K562 (cell line): ENCODE measurements around the gene POU2F1. TPM values are rescaled to one million over a fixed set of nuclear protein-coding genes. Genes with fewer than 3 reads are reported as not detected.

Experiments used
- ATAC-seq: fragments of 200-7000 bp; cut with Tn5 transposase; 3 replicates; pipeline ENCODE4 v1.9.1; 2020; ENCODE audit warnings: moderate library complexity
- BruUV-seq: library from RNA; stranded (reverse); fragments of 400-500 nt; replicated peaks from 2 replicates; lab custom pipeline; 2021; lab: Mats Ljungman, UMichigan
- CTCF ChIA-PET: fragments of 300-600 bp; formaldehyde crosslinking; extraction: SDS; loops from one replicate; lab custom pipeline; 2021; ENCODE audit warnings: low intra/inter-chr PET ratio; lab: Yijun Ruan, JAX
- POLR2A ChIA-PET: fragments of 300-600, 350-650 bp; sonication (Branson Sonifier 250); formaldehyde crosslinking; extraction: SDS; loops from one replicate; lab custom pipeline; 2021; ENCODE audit warnings: antibody characterized with exemption, inconsistent platforms; lab: Yijun Ruan, JAX
- DNase-seq, 4 experiments: peaks; one replicate each; pipeline versions ENCODE4 v3.0.0 to v3.0.0-alpha.2; 2011 to 2018; ENCODE audit warnings: low spot score in 3 of 4, mixed read lengths in 3 of 4; ENCODE audit errors: extremely low read depth in 1 of 4
- FAIRE-seq: peaks from 2 replicates; lab custom pipeline; 2011; peaks lifted over from hg19 to GRCh38; lab: Jason Lieb, UNC
- H2AFZ ChIP-seq: 2 replicates; pipeline ENCODE4 v1.6.0; 2011; ENCODE audit warnings: low read depth, low read length, control low read depth, inconsistent platforms
- H3K27ac ChIP-seq: fragments of 200-600 bp; 3 replicates; pipeline ENCODE4 v1.8.0; 2011; ENCODE audit warnings: low read depth, mild to moderate bottlenecking, control low read depth, inconsistent platforms, low read length, moderate library complexity, mixed read lengths; ENCODE audit errors: extremely low read depth
- H3K27me3 ChIP-seq, 2 experiments: fragments of 300-600 bp in 1 of 2; 2 replicates in 1 of 2; 3 replicates in 1 of 2; pipeline versions ENCODE4 v1.6.0 to v1.8.0; 2011; ENCODE audit warnings: inconsistent platforms in 2 of 2, low read length in 2 of 2, mild to moderate bottlenecking in 1 of 2, mixed read lengths in 1 of 2, moderate library complexity in 1 of 2; ENCODE audit not compliant: control insufficient read depth in 2 of 2, insufficient read depth in 2 of 2
- H3K36me3 ChIP-seq: fragments of 300-600 bp; 3 replicates; pipeline ENCODE4 v1.8.0; 2011; ENCODE audit warnings: mild to moderate bottlenecking, low read length, inconsistent platforms; ENCODE audit not compliant: control insufficient read depth, insufficient read depth
- H3K4me1 ChIP-seq, 2 experiments: fragments of 200-600 bp in 1 of 2; replicated peaks in 1 of 2; 2 replicates in 1 of 2; 3 replicates in 1 of 2; pipeline versions ENCODE4 v1.5.1 to v1.8.0; 2011; ENCODE audit warnings: inconsistent platforms in 2 of 2, low read length in 2 of 2, mild to moderate bottlenecking in 1 of 2, mixed read lengths in 1 of 2, moderate library complexity in 1 of 2; ENCODE audit not compliant: control insufficient read depth in 2 of 2, insufficient read depth in 2 of 2
- H3K4me2 ChIP-seq: 2 replicates; pipeline ENCODE4 v1.6.1; 2011; ENCODE audit warnings: low read length, control low read depth, inconsistent platforms, mixed read lengths; ENCODE audit not compliant: insufficient read depth
- H3K4me3 ChIP-seq: fragments of 200-600 bp; sonication (generic), shearing (Covaris generic); 2 replicates; pipeline ENCODE4 v1.5.1; 2016; ENCODE audit warnings: control low read depth, inconsistent platforms
- H3K79me2 ChIP-seq: fragments of 200-600 bp; 3 replicates; pipeline ENCODE4 v1.8.0; 2011; ENCODE audit warnings: low read length, inconsistent platforms; ENCODE audit not compliant: control insufficient read depth, insufficient read depth
- H3K9ac ChIP-seq, 2 experiments: 2 replicates each; pipeline versions ENCODE4 v1.6.0 to v1.6.1; 2011; ENCODE audit warnings: low read depth in 2 of 2, low read length in 2 of 2, control low read depth in 1 of 2, inconsistent platforms in 1 of 2, mild to moderate bottlenecking in 1 of 2, mixed read lengths in 1 of 2; ENCODE audit not compliant: insufficient read depth in 1 of 2
- H3K9me1 ChIP-seq: one replicate; pipeline ENCODE4 v1.6.0; 2011; ENCODE audit warnings: inconsistent platforms, mild to moderate bottlenecking, low read length, moderate library complexity; ENCODE audit not compliant: control insufficient read depth, insufficient read depth
- H3K9me3 ChIP-seq: replicated peaks from 2 replicates; pipeline ENCODE4 v1.5.1; 2011; ENCODE audit warnings: low read depth, low read length, inconsistent platforms; ENCODE audit not compliant: control insufficient read depth, insufficient read depth
- H4K20me1 ChIP-seq: replicated peaks from 2 replicates; pipeline ENCODE4 v1.6.1; 2011; ENCODE audit warnings: low read length, inconsistent platforms, mixed read lengths; ENCODE audit not compliant: control insufficient read depth, insufficient read depth
- ARID2 ChIP-seq: fragments of 450-650 bp; IDR thresholded peaks from 2 replicates; pipeline ENCODE4 v1.6.1; 2017; ENCODE audit warnings: antibody characterized with exemption, mild to moderate bottlenecking
- CHCHD3 ChIP-seq: fragments of 250-450 bp; sonication (Bioruptor Pico); IDR thresholded peaks from 2 replicates; pipeline ENCODE4 v2.1.2; 2022; ENCODE audit warnings: mild to moderate bottlenecking
- E2F8 ChIP-seq: fragments of 450-650 bp; IDR thresholded peaks from 2 replicates; pipeline ENCODE4 v1.7.1; 2018; ENCODE audit warnings: mild to moderate bottlenecking, low read depth; ENCODE audit not compliant: partially characterized antibody
- FOXK2 ChIP-seq, 2 experiments: fragments of 450-650 bp; IDR thresholded peaks in 1 of 2; conservative IDR thresholded peaks in 1 of 2; 2 replicates each; pipeline ENCODE4 v1.6.1; 2016; ENCODE audit warnings: low read depth in 2 of 2, mild to moderate bottlenecking in 1 of 2
- HMBOX1 ChIP-seq: sonication (generic); IDR thresholded peaks from 2 replicates; pipeline ENCODE4 v1.6.1; 2016
- JUND ChIP-seq, 2 experiments: IDR thresholded peaks; 2 replicates in 1 of 2; 3 replicates in 1 of 2; pipeline ENCODE4 v1.6.1; 2011; ENCODE audit warnings: borderline replicate concordance in 2 of 2, low read depth in 2 of 2, low read length in 2 of 2, improper control_type of control experiment in 1 of 2, missing biosample characterization in 1 of 2, missing genetic modification characterization in 1 of 2, missing genetic modification reagents in 1 of 2
- LEF1 ChIP-seq: fragments of 450-650 bp; IDR thresholded peaks from 2 replicates; pipeline ENCODE4 v1.6.1; 2016; ENCODE audit warnings: mild to moderate bottlenecking
- PHF21A ChIP-seq: fragments of 450-650 bp; IDR thresholded peaks from 2 replicates; pipeline ENCODE4 v1.6.1; 2017; ENCODE audit warnings: low read depth, borderline replicate concordance
- RB1 ChIP-seq: fragments of 450-650 bp; IDR thresholded peaks from 2 replicates; pipeline ENCODE4 v1.6.1; 2017; ENCODE audit warnings: low read depth, mild to moderate bottlenecking
- RCOR1 ChIP-seq, 2 experiments: IDR thresholded peaks; 2 replicates each; pipeline ENCODE4 v1.6.1; 2012; ENCODE audit warnings: low read depth in 2 of 2, low read length in 2 of 2, borderline replicate concordance in 1 of 2, improper control_type of control experiment in 1 of 2
- ZNF143 ChIP-seq: sonication (generic); formaldehyde crosslinking; IDR thresholded peaks from 2 replicates; pipeline ENCODE4 v1.9.0; 2022; ENCODE audit warnings: mild to moderate bottlenecking, missing genetic modification reagents
- WGBS: fragments of 100-300 bp; shearing (Covaris generic); methylation state at CpG from one replicate; pipeline ENCODE4 v1.1.6; 2016; ENCODE audit warnings: low coverage, mixed read lengths; ENCODE audit not compliant: insufficient coverage; ENCODE audit errors: missing lambda C conversion rate; 5-methylcytosine and 5-hydroxymethylcytosine counted together
- in situ Hi-C: fragments of 300-500 bp; cut with MboI; formaldehyde crosslinking; loops from 4 replicates; pipeline ENCODE4 v1.15.0; 2018; ENCODE audit warnings: inconsistent platforms, mixed read lengths
- intact Hi-C: fragments of 100-400 bp; cut with micrococcal nuclease; formaldehyde crosslinking; loops from 2 replicates; pipeline ENCODE4 v1.14.2; 2022
- polyA plus RNA-seq, 8 experiments: library from polyadenylated mRNA; depleted of rRNA in 4 of 8; stranded (reverse) in 5 of 8; unstranded in 3 of 8; fragments of >200 nt; fragmentation: Nextera tagmentation in 2 of 8; fragmentation: Illumina TruSeq in 1 of 8; extraction: Ambion mirVana in 2 of 8; extraction: Trizol in 1 of 8; gene quantifications; 2 replicates each; pipeline versions ENCODE4 v1.2.1 to v1.2.3, GENCODE V29; 2011 to 2014; ENCODE audit warnings: inconsistent platforms in 1 of 8, missing spikeins in 1 of 8
- total RNA-seq, 7 experiments: library from RNA; depleted of rRNA in 6 of 7; stranded (reverse); fragments of >200 nt in 6 of 7; fragmentation: Illumina TruSeq in 2 of 7; extraction: Trizol in 2 of 7; gene quantifications; 2 replicates each; pipeline versions ENCODE4 v1.2.1 to v1.2.3, GENCODE V29; 2011 to 2021; ENCODE audit warnings: low replicate concordance in 1 of 7

POU2F1 gene
- total and polyA plus RNA-seq, 9 of the 15 experiments (the other 6 are each of a cell fraction or from before 2014, with no cell fraction given) = 2.6 to 22.3 (median 8.8) TPM

- peaks cover 45% of the 10 kb centered on the region for H3K36me3 ChIP-seq
- ChIA-PET CTCF (interaction anchor here (0.6 to 2.4 kb wide), 7 partner anchors 9 to 287 kb away, joined by 3 to 19 read pairs (median 8); no protein-coding TSS in a partner anchor), POLR2A (interaction anchor here (1.0 kb wide), 1 partner anchor 9 kb away, joined by 3 read pairs; no protein-coding TSS in a partner anchor)
- peak; percentile 38 to 78 (median 58) for DNase-seq
- no peaks in the 10 kb centered on the region for H3K27me3 ChIP-seq
- H3K9me3 ChIP-seq = no peaks in the 10 kb centered on the region
- in situ Hi-C loops = no loop called here
- no peak overlapping the region for H2AFZ ChIP-seq
- no peaks in the 10 kb centered on the region for H3K79me2 ChIP-seq
- peak; percentile 92 for FAIRE-seq
- peak; percentile 99 for ATAC-seq
- intact Hi-C loops = loop anchor here (1.0 to 5.0 kb wide), 6 partner anchors 41 to 335 kb away; no protein-coding TSS in a partner anchor
- no peaks in the 10 kb centered on the region for H3K4me1 ChIP-seq
- H3K9me1 ChIP-seq = no peaks in the 10 kb centered on the region
- WGBS = 28% methylated on average over 8 of the region's 8 CpGs
- H4K20me1 ChIP-seq = no peaks in the 10 kb centered on the region
- no peak overlapping the region for H3K4me2 ChIP-seq
- H3K4me3 ChIP-seq = no peak overlapping the region
- no peak overlapping the region for H3K9ac ChIP-seq
- H3K27ac ChIP-seq = no peak overlapping the region
- no TSS peak for BruUV-seq
- TF ChIP-seq FOXK2 (conservative IDR thresholded peaks at IDR 0.05 in 1 of 2, IDR thresholded peaks at IDR 0.05 in 1 of 2; ENCODE audit: low read depth in 2 of 2) = peak; percentile 55 to 72; a peak in 3 of 4 replicates
- no peak for TF ChIP-seq CHCHD3 (CRISPR knock-in tag)
- no peak for TF ChIP-seq ZNF143 (CRISPR knock-in tag)
- TF ChIP-seq JUND (IDR thresholded peaks at IDR 0.05; ENCODE audit: borderline replicate concordance, low read depth, low read length) = 0 out of 2 replicates have a peak, but pooled peaks have one; percentile 10
- no peak for TF ChIP-seq JUND (tag; IDR thresholded peaks at IDR 0.05; ENCODE audit: borderline replicate concordance, low read depth, low read length)
- peak; percentile 54 for TF ChIP-seq RB1
- TF ChIP-seq E2F8 = peak; percentile 26
- TF ChIP-seq LEF1 = 0 out of 2 replicates have a peak, but pooled peaks have one; percentile 30
- peak; percentile 42; the same call in 1 of the 2 replicates for TF ChIP-seq ARID2
- peak in 1 of 2 experiments; percentile 53; a peak in 1 of 4 replicates for TF ChIP-seq RCOR1 (IDR thresholded peaks at IDR 0.05; ENCODE audit: borderline replicate concordance in 1 of 2, low read depth in 2 of 2, low read length in 2 of 2)
- peak; percentile 71 for TF ChIP-seq HMBOX1
- peak; percentile 25; the same call in 1 of the 2 replicates for TF ChIP-seq PHF21A
Measured at GRCh38 chr1:167401260-167401873, 180.7 kb downstream of the POU2F1 start.
